Effector CD4-positive, alpha-beta T cell (primary cell): ENCODE data around the gene PEAK3.

ENCODE experiments used
- DNase-seq: peaks from one replicate; pipeline ENCODE4 v3.0.0-alpha.2; 2020

Gene PEAK3

DNA sequence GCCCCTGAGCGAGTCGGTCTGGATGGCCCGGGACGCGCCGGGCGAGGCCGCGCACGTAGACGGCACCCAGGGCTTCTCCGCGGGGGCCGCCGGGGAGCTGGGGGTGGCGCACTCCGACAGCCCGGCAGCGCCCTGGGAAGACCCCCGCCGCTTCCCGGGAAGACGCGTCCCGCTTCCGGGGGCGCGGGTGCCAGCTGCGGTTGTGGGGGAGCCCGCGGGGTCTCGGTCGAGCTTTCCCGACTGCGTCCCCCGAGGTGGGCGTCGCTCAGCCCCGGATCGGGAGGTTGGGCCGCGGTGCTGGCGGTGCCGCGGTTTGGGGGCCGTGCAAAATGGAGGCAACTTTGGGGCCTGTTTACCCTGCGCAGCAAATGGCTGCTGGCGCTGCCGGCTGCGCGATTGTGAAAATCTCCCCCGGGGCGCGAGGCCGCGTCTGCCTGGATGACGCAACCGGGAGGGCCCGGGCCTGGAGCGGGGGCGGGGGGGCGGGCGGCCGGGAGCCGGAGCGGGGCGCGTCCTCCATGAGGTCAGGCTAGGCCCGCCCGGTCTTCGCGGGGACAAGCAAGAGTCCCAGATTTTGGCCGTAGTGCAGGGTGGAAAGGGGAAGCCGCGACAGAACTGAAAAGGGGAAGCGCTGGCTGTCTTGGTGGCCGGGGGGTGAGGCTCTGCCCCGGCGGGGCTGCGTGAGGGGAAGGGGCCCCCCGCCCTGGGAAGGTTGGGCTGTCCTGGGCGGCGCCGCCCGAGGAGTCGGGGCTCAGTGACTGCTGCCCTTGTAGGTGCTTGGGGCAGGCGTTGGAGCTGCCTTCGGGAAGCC lies 11.3 kb downstream of the PEAK3 start:
- peak; percentile 66 for DNase-seq

- peak; percentile 33 for DNase-seq
Observed at GRCh38 chr19:2270157-2270422, 11.9 kb downstream of the PEAK3 start.

- DNase-seq: peak; percentile 97
Observed at GRCh38 chr19:2269244-2270156, 12.5 kb downstream of the PEAK3 start.

DNA sequence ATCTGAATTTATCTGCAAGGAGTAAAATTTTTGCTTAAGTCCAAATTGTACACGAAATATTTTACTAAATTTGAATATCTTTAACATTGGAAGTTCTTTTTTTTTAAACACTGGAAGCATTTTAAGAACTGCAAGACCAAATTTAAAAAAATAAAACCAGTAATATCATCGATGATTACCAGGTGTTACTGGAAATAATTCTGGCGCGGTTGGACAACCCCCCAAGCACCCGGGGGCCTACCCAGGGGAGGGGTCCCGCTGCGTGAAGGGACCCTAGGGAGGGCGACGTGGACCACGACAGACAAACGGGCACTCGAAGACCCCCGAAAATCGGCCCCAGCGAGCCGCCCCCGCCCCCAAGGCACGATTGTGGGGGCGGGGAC lies 13.1 kb downstream of the PEAK3 start:
- no peak for DNase-seq

DNA sequence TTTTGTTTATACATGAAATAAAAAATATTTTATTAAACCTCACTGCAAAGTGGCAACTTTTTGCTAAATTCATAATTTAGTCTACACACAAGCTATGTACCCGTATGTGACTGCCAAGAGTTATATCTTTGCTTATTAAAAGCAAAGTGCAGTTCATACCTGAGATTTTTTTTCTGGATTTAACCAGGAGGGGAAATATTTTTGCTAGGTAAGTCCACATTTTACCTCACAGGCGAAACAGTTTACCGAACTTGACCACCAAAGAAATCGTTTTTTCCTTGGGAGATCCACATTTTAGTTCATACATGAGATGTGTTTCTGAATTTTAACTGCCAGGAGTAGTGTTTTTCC lies 13.5 kb downstream of the PEAK3 start:
- DNase-seq: no peak

DNA sequence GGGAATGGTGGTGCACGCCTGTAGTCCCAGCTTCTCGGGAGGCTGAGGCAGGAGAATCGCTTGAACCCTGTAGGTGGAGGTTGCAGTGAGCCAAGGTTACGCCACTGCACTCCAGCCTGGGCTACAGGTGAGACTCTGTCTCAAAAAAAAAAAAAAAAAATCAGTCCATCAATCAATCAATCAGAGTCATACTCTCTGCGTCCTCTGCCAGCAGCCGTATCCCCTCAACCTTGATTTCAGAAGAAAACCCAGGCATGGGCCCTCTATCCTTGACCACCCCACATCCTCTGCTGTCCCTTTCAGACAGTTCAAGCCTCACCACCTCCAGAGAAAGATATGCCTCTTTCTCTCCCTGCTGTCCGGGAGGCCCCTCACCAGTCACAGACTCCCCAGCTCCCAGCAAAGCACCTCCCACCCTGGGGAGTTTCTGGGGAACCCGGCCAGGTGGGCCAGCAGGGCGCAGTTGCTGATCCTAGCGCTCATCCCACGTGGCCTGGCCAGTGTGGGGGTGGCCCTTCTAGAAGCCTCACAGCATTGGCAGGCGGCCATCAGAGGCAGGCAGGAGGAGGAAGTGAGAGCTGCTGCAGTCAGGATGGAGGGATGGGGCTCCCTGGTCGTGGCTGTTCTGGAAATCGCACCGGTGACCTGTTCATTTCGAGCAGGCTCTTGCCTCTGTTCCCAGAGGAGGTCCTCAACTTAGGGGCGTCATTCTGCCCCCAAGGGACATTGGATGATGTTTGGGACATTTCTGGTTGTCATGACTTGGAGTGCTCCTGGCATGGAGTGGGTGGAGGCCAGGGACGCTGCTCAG lies 15.6 kb downstream of the PEAK3 start:
- no peak for DNase-seq

- peak; percentile 40 for DNase-seq
Observed at GRCh38 chr19:2261438-2262172, 20.4 kb downstream of the PEAK3 start.

DNA sequence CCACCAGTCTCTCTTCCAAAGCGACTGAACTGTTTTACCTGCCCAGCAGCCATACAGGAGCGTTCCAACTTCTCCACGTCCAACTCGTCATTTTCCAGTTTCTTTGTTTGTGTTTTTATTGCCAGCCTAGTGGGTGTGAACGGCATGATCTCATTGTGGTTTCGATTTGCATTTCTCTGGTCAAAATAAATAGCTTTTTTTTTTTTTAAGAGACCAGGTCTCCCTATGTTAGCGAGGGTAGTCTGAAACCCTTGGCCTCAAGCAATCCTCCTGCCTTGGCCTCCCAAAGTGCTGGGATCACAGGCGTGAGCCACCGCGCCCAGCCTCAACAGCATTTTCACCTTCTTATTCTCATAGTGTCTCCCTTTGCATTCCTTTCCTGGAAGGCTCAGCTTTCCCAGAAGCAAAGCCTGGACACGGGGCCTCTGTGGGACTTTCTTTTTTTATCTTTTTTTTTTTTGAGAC lies 21.6 kb downstream of the PEAK3 start:
- no peak for DNase-seq

DNA sequence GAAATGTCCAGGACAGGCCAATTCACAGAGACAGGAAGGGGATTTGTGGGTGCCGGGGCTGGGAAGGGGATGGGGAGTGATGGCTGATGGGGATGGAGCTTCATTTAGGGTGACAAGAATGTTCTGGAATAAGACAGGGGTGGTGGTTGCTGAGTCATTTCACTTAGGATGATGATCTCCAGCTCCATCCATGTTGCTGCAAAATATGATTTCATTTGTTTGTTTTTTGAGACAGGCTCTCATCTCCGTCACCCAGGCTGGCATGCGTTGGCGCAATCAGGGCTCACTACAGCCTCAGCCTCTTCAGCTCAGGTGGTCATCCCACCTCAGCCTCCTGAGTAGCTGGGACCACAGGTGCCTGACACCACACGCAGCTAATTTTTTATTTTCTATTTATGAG lies 22.6 kb downstream of the PEAK3 start:
- no peak for DNase-seq

GRCh38 chr19:2255982-2256685 lies 25.8 kb downstream of the PEAK3 start, which contains the start of gene JSRP1:
Gene JSRP1, minus strand, starts transcription at chr19:2256417. Its CDS starts 1,103 bp downstream, at chr19:2255314.
- DNase-seq: no peak

DNA sequence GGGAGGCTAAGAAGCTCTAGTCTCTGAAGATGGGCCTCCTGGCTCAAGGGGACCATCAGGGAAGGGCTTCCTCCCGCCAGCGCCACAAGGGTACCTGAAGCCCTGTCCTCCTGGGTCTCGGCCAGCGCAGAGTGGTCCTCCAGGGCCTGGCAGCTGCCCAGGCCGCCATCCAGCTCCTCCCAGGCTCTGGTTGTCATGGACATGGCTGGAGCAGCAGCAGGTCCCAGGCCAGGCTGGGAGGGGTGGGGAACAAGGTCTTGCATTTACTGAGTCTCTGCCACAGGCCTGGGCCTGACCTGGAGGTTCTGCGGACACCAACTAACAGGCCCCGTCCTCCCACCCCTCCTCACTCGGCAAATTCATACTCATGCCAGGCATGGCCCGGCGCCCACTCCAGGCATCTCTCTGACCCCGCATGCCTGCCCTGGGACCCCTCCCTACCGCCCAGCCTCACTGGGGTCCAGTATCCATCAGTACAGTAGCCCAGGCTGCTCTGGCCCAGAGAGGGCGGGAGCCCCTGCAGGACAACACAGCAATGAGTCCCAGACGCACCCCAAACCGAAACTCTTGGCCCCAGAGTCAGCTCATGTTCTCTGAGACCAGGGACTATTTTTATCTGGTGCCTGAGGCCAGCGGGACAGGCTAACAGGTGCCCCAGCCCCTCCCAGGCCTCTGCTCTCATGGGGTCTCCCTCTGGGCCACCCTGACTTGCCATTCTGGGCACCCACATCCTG lies 26.7 kb downstream of the PEAK3 start:
- no peak for DNase-seq

DNA sequence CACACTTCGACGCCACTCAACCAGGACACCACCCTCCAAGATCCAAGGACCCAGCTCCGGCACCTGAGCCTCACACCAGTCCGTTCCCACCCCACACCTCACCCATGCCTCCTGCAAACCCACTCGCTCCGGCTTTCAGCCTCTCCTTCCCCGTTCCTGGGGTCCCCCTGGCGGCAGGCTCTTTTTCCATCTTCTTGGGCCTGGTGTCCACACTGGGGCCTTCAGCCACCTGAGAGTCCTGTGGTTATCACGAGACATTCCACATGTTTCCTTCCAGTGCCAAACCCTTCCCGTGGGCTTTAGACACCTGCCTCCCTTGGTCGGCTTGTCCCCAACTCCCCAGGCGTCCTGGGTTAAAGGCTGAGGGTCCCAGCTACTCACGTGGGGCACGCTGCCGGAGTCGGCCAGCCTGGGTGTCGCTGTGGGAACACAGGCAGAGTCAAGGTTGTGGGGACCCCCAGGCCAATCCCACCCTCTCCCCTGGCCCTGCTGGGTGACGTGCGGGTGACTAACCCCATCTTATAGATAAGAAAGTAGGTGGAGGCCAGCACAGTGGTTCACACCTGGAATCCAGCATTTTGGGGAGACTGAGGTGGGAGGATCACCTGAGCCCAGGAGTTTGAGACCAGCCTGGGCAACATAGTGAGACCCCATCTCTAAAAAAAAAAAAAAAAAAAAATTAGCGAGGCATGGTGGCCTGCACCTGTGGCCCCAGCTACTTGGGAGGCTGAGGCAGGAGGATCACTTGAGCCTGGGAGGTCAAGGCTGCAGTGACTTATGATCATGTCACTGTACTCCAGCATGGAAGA lies 27.7 kb downstream of the PEAK3 start:
- no peak for DNase-seq

DNA sequence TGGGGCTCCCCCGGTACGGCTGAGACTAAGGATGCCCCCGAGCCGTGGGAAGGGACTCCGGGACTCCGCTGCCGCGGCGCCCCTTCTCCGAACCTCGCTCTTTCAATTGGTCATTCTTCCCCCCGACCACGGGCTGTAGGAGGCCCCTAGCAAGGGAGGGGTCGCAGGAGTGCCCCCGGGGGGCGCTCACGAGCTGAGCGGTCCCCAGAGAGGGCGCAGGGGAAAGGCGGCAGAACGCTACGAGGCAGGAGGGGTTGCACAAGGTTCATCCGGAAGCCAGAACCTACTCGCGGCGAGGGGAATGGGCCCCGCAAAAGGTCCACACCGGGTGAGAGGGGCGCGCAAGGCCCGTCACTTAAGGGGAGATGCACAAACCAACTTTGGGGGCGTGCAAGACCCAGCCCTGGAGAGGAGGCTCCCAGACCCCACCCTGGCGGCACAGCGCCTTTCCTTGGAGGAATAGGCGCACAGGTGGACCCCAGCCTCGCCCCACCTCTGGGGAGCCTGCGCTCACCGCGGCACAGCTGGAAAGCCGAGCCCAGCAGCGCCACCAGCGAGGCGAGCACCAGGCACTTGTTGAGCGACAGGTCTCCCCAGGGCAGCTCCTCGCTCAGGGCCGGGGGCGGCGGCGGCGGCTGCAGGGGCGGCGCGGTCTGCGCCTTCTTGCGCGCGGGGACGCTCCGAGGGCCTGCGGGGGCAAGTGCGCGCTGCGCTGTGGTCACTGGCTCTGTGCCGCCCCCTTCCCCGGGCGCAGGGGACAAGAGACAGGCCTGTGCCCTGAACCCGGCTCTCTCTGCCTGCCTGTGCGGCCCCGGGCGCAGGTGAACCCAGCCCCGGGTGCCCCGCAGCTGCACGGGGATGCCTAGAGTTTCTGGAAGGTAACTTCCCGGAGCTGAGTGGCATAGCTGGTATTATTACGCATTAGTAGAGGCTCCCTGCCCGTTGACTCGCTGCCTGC lies 28.6 kb downstream of the PEAK3 start:
- peak; percentile 43 for DNase-seq

DNA sequence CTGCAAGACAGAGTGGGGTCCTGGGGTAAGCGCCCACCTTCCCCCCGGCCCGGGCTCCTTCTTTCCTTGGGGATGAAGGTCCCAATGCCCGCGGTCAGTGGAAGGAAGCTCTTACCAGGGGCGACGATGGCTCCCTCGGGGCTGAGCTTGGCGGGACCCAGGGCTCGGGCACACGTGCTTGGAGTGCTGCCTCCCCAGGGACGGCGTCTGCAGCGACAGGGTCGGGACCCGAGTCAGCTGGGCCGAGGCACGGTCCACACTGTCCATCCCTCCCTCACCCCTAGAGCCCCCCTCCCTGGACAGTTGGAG lies 29.2 kb downstream of the PEAK3 start:
- DNase-seq: no peak

DNA sequence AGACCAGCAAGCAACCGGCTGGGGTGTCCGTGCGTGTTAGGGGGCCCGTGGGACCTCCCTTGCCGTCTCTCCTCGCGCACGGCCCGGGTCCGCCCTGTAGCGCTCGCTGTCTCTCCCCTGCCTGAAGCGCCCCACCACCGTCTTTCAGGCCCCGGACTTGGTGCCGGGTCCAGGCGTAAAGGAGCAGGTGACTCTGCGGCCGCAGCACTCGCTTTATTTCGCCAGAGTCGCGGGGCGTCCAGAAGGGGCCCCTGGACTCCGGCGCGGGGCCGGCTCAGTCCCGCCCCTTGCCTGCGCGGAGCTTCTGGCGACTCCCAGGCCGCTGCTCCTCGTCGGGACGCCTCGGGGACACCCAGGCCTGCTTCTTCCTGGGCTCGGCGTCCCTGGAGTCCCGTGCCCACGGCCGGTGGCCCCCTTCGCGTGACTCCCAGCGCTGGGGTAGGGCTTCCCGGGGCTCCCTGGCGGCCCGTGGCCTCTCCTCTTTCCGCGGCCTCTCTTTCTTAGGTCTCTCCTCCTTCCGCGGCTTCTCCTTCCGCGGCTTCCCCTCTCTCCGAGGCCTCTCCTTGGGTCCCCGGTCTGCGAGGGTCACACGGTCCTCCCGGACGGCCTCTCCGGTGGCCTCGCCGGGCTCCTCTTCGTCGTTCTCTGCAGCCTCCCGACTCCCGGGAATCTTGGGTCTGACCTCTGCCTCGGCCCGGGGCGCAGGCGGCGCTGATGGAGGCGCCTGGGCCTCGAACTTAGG lies 29.7 kb downstream of the PEAK3 start:
- no peak for DNase-seq

- DNase-seq: no peak
Observed at GRCh38 chr19:2251106-2252054, 30.6 kb downstream of the PEAK3 start.

GRCh38 chr19:2250766-2251105 lies 31.2 kb downstream of the PEAK3 start:
- DNase-seq: no peak
